ENCODE results near the gene ARHGAP19. TPM values are rescaled to one million over a fixed set of nuclear protein-coding genes. Genes with fewer than 3 reads are reported as not detected.

Gene ARHGAP19
- total RNA-seq, 2 donors from 2014 or later = 26.8 to 47.6 TPM

DNA sequence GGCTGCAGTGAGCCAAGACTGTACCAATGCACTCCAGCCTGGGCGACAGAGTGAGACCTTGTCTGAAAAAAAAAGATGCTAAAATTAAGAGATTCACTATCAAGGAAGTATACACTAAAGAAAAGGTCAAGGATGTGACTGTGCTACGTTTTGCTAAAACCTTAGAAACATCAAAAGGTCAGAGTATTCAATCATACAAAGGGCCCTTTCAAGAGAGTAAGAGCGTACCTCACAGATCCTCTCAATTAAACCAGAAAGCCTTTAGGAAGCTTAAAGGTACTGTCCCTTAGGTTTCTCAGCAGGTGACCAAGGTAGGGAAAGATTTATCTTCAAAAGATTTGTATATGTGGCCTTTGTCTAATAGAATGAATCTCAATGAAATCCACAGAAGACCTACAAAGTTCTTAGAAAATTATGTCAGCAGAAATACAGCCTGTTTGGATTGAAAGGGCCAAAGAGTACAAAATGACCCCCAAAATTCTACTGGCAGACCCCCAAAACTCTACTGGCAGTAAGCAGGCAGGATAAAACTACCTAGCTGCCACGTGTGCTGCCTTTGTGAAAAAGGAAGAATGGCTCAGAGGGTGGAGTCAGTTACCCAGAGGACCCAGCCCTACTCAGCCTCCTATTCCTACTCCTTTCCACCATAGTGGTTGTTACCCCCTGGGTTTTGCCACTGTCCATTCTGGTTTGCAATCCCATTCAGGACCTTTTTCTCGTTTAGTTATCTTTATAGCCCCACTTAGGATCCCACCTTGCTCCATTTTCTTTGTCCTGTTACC is 36.7 kb downstream of the ARHGAP19 start:
- peaks cover 2% of the 10 kb centered on the region for H3K9me3 Mint-ChIP-seq
- no peak for DNase-seq
- Histone ChIP-seq H3K27me3 (ENCODE audit: control insufficient read depth, insufficient read depth, low read length, poor library complexity, severe bottlenecking) (no peaks in the 10 kb centered on the region), H3K4me1 (ENCODE audit: control insufficient read depth, insufficient read depth, low read length) (no peaks in the 10 kb centered on the region), H3K27ac (ENCODE audit: low read depth, low read length) (no peak overlapping the region), H3K4me3 (ENCODE audit: low read length) (no peak overlapping the region), H3K36me3 (ENCODE audit: control insufficient read depth, insufficient read depth, low read length) (peaks cover 46% of the 10 kb centered on the region), H3K9ac (ENCODE audit: extremely low read depth, low read length, poor library complexity, severe bottlenecking) (no peak overlapping the region), H3K9me3 (ENCODE audit: control insufficient read depth, low read length) (no peaks in the 10 kb centered on the region)
- TF ChIP-seq, protein P1, sequence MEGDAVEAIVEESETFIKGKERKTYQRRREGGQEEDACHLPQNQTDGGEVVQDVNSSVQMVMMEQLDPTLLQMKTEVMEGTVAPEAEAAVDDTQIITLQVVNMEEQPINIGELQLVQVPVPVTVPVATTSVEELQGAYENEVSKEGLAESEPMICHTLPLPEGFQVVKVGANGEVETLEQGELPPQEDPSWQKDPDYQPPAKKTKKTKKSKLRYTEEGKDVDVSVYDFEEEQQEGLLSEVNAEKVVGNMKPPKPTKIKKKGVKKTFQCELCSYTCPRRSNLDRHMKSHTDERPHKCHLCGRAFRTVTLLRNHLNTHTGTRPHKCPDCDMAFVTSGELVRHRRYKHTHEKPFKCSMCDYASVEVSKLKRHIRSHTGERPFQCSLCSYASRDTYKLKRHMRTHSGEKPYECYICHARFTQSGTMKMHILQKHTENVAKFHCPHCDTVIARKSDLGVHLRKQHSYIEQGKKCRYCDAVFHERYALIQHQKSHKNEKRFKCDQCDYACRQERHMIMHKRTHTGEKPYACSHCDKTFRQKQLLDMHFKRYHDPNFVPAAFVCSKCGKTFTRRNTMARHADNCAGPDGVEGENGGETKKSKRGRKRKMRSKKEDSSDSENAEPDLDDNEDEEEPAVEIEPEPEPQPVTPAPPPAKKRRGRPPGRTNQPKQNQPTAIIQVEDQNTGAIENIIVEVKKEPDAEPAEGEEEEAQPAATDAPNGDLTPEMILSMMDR (conservative IDR thresholded peaks at IDR 0.05) = no peak
- H3K4me3 Mint-ChIP-seq = no peak overlapping the region
- H3K27me3 Mint-ChIP-seq (ENCODE audit: insufficient read depth) = no peaks in the 10 kb centered on the region
- WGBS, 2 experiments (ENCODE audit: insufficient coverage in 1 of 2, insufficient read length in 1 of 2) = 93 to 97% methylated on average over 3 to 5 of the region's 5 CpGs
- no peak overlapping the region for H3K27ac Mint-ChIP-seq
- H3K4me1 Mint-ChIP-seq = no peaks in the 10 kb centered on the region
- peaks cover 56% of the 10 kb centered on the region for H3K36me3 Mint-ChIP-seq (ENCODE audit: low read depth)

DNA sequence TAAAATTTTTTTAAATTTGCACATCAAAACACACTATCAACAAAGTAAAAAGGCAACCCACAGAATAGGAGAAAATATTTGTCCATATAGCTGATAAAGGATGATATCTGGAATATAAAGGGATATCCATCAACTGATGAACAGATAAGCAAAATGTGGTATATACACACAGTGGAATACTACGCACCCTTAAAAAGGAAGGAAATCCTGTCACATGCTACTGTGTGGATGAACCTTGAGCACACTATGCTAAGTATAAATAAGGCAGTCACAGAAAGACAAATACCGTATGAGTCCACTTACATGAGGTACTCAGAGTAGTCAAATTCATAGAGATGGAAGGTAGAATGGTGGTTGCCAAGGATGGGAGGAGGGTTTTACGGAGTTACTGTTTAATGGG is 37.7 kb downstream of the ARHGAP19 start:
- Histone ChIP-seq H3K4me1 (ENCODE audit: control insufficient read depth, insufficient read depth, low read length) (no peaks in the 10 kb centered on the region), H3K36me3 (ENCODE audit: control insufficient read depth, insufficient read depth, low read length) (peaks cover 46% of the 10 kb centered on the region), H3K9ac (ENCODE audit: extremely low read depth, low read length, poor library complexity, severe bottlenecking) (no peak overlapping the region), H3K4me3 (ENCODE audit: low read length) (no peak overlapping the region), H3K27ac (ENCODE audit: low read depth, low read length) (no peak overlapping the region), H3K9me3 (ENCODE audit: control insufficient read depth, low read length) (no peaks in the 10 kb centered on the region), H3K27me3 (ENCODE audit: control insufficient read depth, insufficient read depth, low read length, poor library complexity, severe bottlenecking) (no peaks in the 10 kb centered on the region)
- H3K27me3 Mint-ChIP-seq (ENCODE audit: insufficient read depth) = no peaks in the 10 kb centered on the region
- no peak for DNase-seq
- H3K4me3 Mint-ChIP-seq = no peak overlapping the region
- no peak overlapping the region for H3K27ac Mint-ChIP-seq
- H3K4me1 Mint-ChIP-seq = no peaks in the 10 kb centered on the region
- TF ChIP-seq, protein P1 (conservative IDR thresholded peaks at IDR 0.05) = no peak
- peaks cover 2% of the 10 kb centered on the region for H3K9me3 Mint-ChIP-seq
- WGBS, 2 experiments (ENCODE audit: insufficient coverage in 1 of 2, insufficient read length in 1 of 2) = 94% methylated on average over 3 of the region's 3 CpGs
- peaks cover 58% of the 10 kb centered on the region for H3K36me3 Mint-ChIP-seq (ENCODE audit: low read depth)

DNA sequence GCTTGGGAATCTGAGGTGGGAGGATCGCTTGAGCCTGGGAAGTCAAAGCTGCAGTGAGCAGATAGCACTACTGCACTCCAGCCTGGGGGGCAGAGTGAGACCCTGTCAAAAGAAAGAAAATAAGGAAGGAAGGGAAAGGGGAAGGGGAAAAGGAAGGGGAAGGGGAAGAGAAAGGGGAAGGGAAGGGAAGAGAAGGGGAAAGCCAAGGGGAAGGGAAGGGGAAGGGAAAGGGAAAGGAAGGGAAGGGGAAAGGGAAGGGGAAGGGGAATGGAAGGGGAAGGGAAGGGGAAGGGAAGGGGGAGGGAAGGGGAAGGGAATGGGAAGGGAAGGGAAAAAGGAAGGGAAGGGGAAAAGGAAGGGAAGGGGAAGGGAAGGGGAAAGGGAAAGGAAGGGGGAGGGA is 41.5 kb downstream of the ARHGAP19 start:
- Histone ChIP-seq H3K27ac (ENCODE audit: low read depth, low read length) (no peak overlapping the region), H3K27me3 (ENCODE audit: control insufficient read depth, insufficient read depth, low read length, poor library complexity, severe bottlenecking) (no peaks in the 10 kb centered on the region), H3K9me3 (ENCODE audit: control insufficient read depth, low read length) (no peaks in the 10 kb centered on the region), H3K4me3 (ENCODE audit: low read length) (no peak overlapping the region), H3K4me1 (ENCODE audit: control insufficient read depth, insufficient read depth, low read length) (no peaks in the 10 kb centered on the region), H3K36me3 (ENCODE audit: control insufficient read depth, insufficient read depth, low read length) (peaks cover 45% of the 10 kb centered on the region), H3K9ac (ENCODE audit: extremely low read depth, low read length, poor library complexity, severe bottlenecking) (no peak overlapping the region)
- Mint-ChIP-seq H3K27me3 (ENCODE audit: insufficient read depth) (no peaks in the 10 kb centered on the region), H3K4me3 (no peak overlapping the region), H3K9me3 (peaks cover 2% of the 10 kb centered on the region), H3K4me1 (no peaks in the 10 kb centered on the region), H3K27ac (no peak overlapping the region), H3K36me3 (ENCODE audit: low read depth) (peaks cover 50% of the 10 kb centered on the region)
- WGBS, 2 experiments (ENCODE audit: insufficient coverage in 1 of 2, insufficient read length in 1 of 2) = 100% methylated on average over 1 of the region's 1 CpG
- no peak for DNase-seq
- TF ChIP-seq, protein P1 (conservative IDR thresholded peaks at IDR 0.05) = no peak

All from endodermal cell (in vitro differentiated cells).